NCI-H82 treated with DMSO at 0.1 percent for 48 hours (cell line): Measurements from ENCODE around the gene PPP1R9A.

Experiments
- DNase-seq: peaks from one replicate; lab custom pipeline; 2025; ENCODE audit not compliant: unreplicated experiment; lab: John Stamatoyannopoulos, UW

The PPP1R9A gene

GRCh38 chr7:94907026-94907810, at the start of gene PPP1R9A:
TSS of gene PPP1R9A (plus strand) at chr7:94907594. CDS start at chr7:94910114, 2,520 bp downstream.
- peak; percentile 61 for DNase-seq

- no peak for DNase-seq
These were observed 36.3 kb upstream of the PPP1R9A start for GRCh38 chr7:94871132-94871531.

- no peak for DNase-seq
These were observed 34.2 kb upstream of the PPP1R9A start for GRCh38 chr7:94873239-94873638.

GRCh38 chr7:94874036-94874785, 33.2 kb upstream of the PPP1R9A start:
- no peak for DNase-seq

- DNase-seq: no peak
These were observed 32.2 kb upstream of the PPP1R9A start for GRCh38 chr7:94875201-94875600.

GRCh38 chr7:94877731-94878670, 29.4 kb upstream of the PPP1R9A start:
- DNase-seq: no peak

- DNase-seq: no peak
These were observed 24.5 kb upstream of the PPP1R9A start for GRCh38 chr7:94882891-94883290.

GRCh38 chr7:94883616-94884015, 23.8 kb upstream of the PPP1R9A start:
- DNase-seq: no peak

GRCh38 chr7:94888551-94888950, 18.8 kb upstream of the PPP1R9A start:
- DNase-seq: peak; percentile 34

GRCh38 chr7:94888995-94889523, 18.3 kb upstream of the PPP1R9A start:
- DNase-seq: no peak

GRCh38 chr7:94890216-94890615, 17.2 kb upstream of the PPP1R9A start:
- DNase-seq: no peak

- no peak for DNase-seq
These were observed 13.7 kb upstream of the PPP1R9A start for GRCh38 chr7:94893661-94894060.

GRCh38 chr7:94897541-94897940, 9.9 kb upstream of the PPP1R9A start:
- no peak for DNase-seq

GRCh38 chr7:94898340-94898739, 9.1 kb upstream of the PPP1R9A start:
- no peak for DNase-seq

- no peak for DNase-seq
These were observed 5.4 kb upstream of the PPP1R9A start for GRCh38 chr7:94901981-94902380.

GRCh38 chr7:94903971-94904370, 3.4 kb upstream of the PPP1R9A start:
- DNase-seq: no peak

GRCh38 chr7:94904982-94905381, 2.4 kb upstream of the PPP1R9A start:
- no peak for DNase-seq

GRCh38 chr7:94906065-94906851, 1.1 kb upstream of the PPP1R9A start:
- DNase-seq: no peak

- DNase-seq: no peak
These were observed 473 bp downstream of the PPP1R9A start for GRCh38 chr7:94907811-94908322.
